ENCODE data around the gene RGS1.

DNA sequence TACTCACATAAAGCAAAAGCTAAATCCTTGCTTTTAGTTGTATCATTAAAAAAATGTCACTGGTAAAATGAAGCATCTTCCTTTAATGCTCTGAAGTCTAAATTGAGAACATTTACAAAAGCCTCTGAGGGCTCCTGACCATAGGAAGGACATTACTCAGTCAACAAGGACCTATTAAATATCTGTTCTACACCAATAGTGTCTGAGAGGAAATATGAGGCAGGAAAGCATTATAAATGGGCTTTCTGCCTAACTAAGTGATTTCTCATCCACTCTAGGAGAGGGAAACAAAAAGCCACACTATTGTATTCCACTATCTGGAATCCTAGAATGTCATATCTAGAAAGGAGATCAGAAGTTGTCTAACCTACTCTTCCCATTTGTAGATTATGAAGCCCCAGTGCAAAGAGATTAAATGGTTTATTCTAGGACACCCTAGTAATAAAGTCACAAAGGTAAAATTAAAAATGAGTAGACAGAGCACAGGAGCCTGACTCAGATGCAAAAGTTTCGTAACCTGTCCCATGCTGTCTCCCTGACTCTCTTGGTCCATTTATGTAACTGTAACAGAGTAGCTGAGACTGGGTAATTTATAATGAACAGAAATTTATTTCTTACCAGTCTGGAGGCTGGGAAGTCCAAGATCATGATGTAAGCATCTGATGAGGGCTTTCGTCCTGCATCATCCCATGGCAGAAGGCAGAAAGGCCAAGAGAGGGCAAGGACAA, 17.6 kb downstream of the RGS1 start:
- TF ChIP-seq, protein P1, sequence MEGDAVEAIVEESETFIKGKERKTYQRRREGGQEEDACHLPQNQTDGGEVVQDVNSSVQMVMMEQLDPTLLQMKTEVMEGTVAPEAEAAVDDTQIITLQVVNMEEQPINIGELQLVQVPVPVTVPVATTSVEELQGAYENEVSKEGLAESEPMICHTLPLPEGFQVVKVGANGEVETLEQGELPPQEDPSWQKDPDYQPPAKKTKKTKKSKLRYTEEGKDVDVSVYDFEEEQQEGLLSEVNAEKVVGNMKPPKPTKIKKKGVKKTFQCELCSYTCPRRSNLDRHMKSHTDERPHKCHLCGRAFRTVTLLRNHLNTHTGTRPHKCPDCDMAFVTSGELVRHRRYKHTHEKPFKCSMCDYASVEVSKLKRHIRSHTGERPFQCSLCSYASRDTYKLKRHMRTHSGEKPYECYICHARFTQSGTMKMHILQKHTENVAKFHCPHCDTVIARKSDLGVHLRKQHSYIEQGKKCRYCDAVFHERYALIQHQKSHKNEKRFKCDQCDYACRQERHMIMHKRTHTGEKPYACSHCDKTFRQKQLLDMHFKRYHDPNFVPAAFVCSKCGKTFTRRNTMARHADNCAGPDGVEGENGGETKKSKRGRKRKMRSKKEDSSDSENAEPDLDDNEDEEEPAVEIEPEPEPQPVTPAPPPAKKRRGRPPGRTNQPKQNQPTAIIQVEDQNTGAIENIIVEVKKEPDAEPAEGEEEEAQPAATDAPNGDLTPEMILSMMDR (IDR thresholded peaks at IDR 0.05) = no peak
- TF ChIP-seq NRF1 (IDR thresholded peaks at IDR 0.05; ENCODE audit: low read depth, low read length) = no peak
- no peak for TF ChIP-seq SIN3A (IDR thresholded peaks at IDR 0.05; ENCODE audit: borderline replicate concordance, low read depth, low read length)
- TF ChIP-seq RAD21 (IDR thresholded peaks at IDR 0.05; ENCODE audit: low read length) = no peak

Data from SK-N-SH (cell line).